Muscle layer of duodenum (tissue), 2 donors: ENCODE measurements around the gene BEND5.

Experiments
- H3K27ac ChIP-seq: one replicate; pipeline ENCODE4 v1.7.0; 2013; ENCODE audit warnings: mild to moderate bottlenecking, low read length
- H3K27me3 ChIP-seq: one replicate; pipeline ENCODE4 v1.7.0; 2013; ENCODE audit warnings: low read depth, mild to moderate bottlenecking, control low read depth, low read length
- H3K36me3 ChIP-seq, 2 donors: one replicate each; pipeline ENCODE4 v1.7.0; 2013; ENCODE audit warnings: low read length in 2 of 2, control low read depth in 1 of 2, mild to moderate bottlenecking in 1 of 2; ENCODE audit not compliant: insufficient read depth in 2 of 2, control insufficient read depth in 1 of 2
- H3K4me1 ChIP-seq, 2 donors: one replicate each; pipeline ENCODE4 v1.7.0; 2013; ENCODE audit warnings: low read length in 2 of 2, mild to moderate bottlenecking in 2 of 2, control low read depth in 1 of 2, moderate library complexity in 1 of 2; ENCODE audit not compliant: insufficient read depth in 2 of 2, control insufficient read depth in 1 of 2
- H3K4me3 ChIP-seq, 2 donors: one replicate each; pipeline ENCODE4 v1.7.0; 2013; ENCODE audit warnings: low read length in 2 of 2, low read depth in 1 of 2, mild to moderate bottlenecking in 1 of 2
- H3K9me3 ChIP-seq, 2 donors: one replicate each; pipeline ENCODE4 v1.7.0; 2013; ENCODE audit warnings: low read length in 2 of 2, control low read depth in 1 of 2, mild to moderate bottlenecking in 1 of 2; ENCODE audit not compliant: control insufficient read depth in 1 of 2
- donor health status: healthy.

The BEND5 gene

DNA sequence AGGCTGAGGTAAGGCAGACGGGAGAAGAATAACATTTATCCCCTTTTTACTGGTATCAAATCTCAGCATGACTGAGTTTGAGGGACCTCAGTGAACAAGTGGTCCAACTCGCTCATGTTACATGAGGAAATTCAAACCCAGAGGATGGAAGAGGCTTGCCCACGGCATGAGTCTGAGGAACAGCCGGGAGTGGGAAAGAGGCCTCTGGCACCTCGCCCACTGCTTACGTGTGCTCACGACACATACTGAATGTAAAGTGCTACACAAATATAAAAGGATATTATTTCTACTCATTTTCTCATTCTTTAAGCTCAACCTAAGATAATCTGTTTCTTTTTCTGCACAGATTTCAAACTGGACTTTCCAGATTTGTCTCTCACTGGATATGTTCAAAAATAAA lies 14.7 kb downstream of the BEND5 start:
- Histone ChIP-seq H3K9me3 (no peaks in the 10 kb centered on the region), H3K27me3 (no peaks in the 10 kb centered on the region), H3K27ac (no peak overlapping the region), H3K4me1 (peaks cover 0 to 3% of the 10 kb centered on the region in 2 donors), H3K36me3 (peaks cover 8 to 19% of the 10 kb centered on the region in 2 donors), H3K4me3 (no peak overlapping the region)

DNA sequence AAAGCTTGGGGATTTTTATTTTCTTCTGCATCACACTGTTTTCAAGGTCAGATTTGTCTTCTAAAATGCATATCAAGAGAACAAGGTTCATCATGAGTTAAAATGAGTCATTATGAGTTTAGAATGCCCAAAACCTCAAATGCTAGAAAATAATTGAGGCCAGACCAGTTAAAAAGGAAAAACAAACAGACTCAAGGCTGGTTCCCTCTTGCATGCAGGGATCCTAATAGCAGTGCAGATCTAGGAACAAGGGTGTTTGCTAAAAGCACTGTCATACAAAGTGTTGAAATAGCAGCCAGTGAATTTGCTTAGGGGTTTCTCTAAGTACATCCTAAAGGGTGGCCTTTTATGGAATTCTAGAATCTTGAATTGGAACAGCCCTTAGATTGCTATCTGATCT lies 15.3 kb downstream of the BEND5 start:
- no peaks in the 10 kb centered on the region for H3K27me3 ChIP-seq
- H3K27ac ChIP-seq = no peak overlapping the region
- no peaks in the 10 kb centered on the region for H3K9me3 ChIP-seq
- no peak overlapping the region for H3K4me3 ChIP-seq
- H3K36me3 ChIP-seq = peaks cover 8 to 19% of the 10 kb centered on the region in 2 donors
- H3K4me1 ChIP-seq = peaks cover 0 to 3% of the 10 kb centered on the region in 2 donors

DNA sequence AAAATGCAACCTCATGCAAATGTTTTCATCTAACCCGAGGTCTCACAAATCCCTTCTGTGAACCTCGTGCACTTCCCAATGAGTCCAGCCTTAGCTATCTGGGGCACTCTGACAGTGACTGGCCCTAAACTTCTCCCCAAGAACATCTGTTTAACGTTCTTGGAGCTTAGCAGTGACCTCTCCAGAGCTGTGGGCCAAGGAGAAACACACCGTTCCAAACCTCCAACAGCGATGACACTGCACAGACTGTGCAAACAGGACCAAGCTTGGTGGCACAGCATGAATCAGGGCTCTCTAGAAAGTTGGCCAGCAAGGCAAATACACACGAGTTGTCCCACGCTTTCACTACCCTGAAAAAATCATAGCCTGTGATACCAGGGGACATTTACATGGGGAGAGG lies 15.8 kb downstream of the BEND5 start:
- Histone ChIP-seq H3K27ac (no peak overlapping the region), H3K9me3 (no peaks in the 10 kb centered on the region), H3K4me1 (peaks cover 0 to 3% of the 10 kb centered on the region in 2 donors), H3K36me3 (peaks cover 8 to 19% of the 10 kb centered on the region in 2 donors), H3K4me3 (no peak overlapping the region), H3K27me3 (no peaks in the 10 kb centered on the region)

DNA sequence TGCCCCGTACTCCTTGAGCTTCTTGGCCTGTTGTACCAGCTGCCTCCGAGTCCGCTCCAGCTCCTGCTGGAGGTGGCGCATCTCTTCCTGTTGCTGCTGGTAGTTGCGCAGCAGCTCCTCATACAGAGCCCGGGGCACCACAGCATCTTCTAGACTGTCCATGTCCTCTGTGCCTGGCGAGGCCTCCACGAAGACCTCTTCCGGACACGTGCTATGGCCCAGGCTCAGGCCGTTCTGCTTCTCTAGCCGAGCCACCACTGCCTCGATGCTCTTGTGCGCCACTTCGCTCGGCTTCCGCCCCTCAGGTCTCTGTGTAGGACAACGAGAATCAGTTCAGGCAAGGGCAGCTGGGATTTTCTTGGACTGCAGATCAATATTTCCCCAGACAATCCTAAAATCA lies 17.7 kb downstream of the BEND5 start:
- Histone ChIP-seq H3K36me3 (peaks cover 8 to 30% of the 10 kb centered on the region in 2 donors), H3K27me3 (no peaks in the 10 kb centered on the region), H3K4me3 (no peak overlapping the region), H3K9me3 (no peaks in the 10 kb centered on the region), H3K4me1 (peaks cover 3 to 4% of the 10 kb centered on the region in 2 donors), H3K27ac (no peak overlapping the region)

DNA sequence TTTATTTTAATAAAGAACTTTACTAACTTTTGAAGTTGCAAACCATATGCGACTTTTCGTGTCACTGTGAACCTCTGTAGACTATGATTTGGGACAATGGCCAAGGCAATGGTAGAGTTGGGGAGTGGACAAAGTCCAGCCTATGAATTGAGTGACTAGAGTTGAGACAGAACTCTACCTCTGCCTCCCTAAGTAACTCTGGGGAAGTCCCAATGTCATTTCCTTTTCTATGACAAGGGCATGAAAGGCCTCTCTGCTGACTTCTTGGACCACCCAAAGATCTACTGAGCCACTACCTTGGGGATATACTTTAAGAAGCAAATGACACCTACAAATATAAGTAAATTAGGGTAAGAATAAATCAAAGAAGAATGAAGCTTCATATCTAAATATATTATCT lies 19.3 kb downstream of the BEND5 start:
- Histone ChIP-seq H3K27me3 (no peaks in the 10 kb centered on the region), H3K4me3 (no peak overlapping the region), H3K27ac (no peak overlapping the region), H3K4me1 (peaks cover 3 to 4% of the 10 kb centered on the region in 2 donors), H3K9me3 (no peaks in the 10 kb centered on the region), H3K36me3 (peaks cover 8 to 33% of the 10 kb centered on the region in 2 donors)

DNA sequence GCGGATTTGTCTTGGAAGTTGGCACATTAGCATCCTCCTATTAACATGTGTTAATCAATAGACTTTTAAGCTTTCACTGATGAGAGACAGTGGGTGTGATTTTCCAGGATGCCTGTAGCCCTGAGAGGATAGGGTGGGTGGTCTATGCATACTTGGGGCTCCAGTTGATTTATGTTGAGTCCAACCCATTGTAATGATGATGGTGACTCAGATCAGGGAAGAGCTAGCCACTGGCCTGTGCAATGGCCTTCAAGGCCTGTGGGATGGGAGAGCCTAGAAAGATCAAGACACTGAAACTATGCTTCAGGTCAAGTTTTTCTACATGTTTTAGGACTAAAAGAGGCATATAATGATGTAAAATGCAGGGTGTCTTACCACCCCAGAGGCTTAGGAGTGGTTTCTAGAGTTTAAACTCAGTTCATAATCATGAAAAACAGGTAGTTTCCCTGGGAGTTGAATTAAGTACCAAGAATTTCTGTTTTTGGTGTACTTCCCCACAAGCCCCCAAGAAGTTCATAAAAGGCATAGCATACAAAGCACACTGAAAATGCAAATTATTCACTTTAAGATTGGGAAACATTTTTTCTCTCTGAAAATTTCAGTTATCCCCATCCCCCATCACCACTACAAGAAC lies 19.9 kb downstream of the BEND5 start:
- Histone ChIP-seq H3K9me3 (no peaks in the 10 kb centered on the region), H3K4me1 (peaks cover 3 to 4% of the 10 kb centered on the region in 2 donors), H3K27ac (no peak overlapping the region), H3K36me3 (peaks cover 8 to 33% of the 10 kb centered on the region in 2 donors), H3K4me3 (no peak overlapping the region), H3K27me3 (no peaks in the 10 kb centered on the region)

DNA sequence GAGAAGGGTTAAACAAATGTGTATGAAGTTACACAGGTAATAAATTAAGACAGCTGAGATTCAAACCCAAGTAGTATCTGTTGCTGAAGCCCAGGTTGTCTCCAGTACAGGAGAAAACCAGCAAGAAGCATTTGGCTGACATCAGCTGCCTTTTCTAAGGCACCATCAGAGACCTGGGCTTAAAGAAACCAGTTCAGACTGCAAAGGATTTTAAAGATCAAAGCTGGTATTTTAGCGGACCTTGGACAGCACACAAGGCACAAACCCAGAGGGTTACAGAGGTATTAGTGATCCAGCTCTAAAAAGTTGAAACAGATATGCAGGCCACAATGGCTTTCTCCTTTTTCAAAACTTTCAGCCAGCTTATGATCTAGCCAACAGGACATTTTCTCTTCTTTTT lies 23.4 kb downstream of the BEND5 start:
- no peak overlapping the region for H3K4me3 ChIP-seq
- H3K4me1 ChIP-seq = peaks cover 0 to 4% of the 10 kb centered on the region in 2 donors
- no peaks in the 10 kb centered on the region for H3K9me3 ChIP-seq
- H3K27me3 ChIP-seq = no peaks in the 10 kb centered on the region
- H3K36me3 ChIP-seq = peaks cover 4 to 36% of the 10 kb centered on the region in 2 donors
- no peak overlapping the region for H3K27ac ChIP-seq

DNA sequence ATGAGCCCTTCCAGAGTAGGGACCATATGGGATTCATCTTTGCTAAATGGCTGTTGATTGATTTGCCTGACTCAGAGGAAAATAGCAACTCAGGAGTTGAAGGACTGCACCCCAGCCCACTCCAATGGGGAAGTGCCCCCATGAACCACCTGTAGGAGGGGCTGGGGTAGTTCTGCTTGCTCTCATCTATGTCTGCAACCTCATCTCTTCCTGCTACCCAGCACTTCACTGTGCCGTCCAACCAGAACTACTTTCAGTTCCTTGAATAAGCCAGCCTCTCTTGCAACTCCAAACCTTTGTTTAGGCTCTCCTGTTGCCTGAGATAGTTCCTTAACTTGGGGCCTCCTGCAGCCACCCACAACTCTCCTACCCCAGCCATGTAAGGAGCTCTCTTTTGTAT lies 26.6 kb downstream of the BEND5 start:
- Histone ChIP-seq H3K27ac (no peak overlapping the region), H3K9me3 (no peaks in the 10 kb centered on the region), H3K27me3 (no peaks in the 10 kb centered on the region), H3K4me3 (no peak overlapping the region), H3K36me3 (peaks cover 5 to 37% of the 10 kb centered on the region in 2 donors), H3K4me1 (peaks cover 0 to 4% of the 10 kb centered on the region in 2 donors)

DNA sequence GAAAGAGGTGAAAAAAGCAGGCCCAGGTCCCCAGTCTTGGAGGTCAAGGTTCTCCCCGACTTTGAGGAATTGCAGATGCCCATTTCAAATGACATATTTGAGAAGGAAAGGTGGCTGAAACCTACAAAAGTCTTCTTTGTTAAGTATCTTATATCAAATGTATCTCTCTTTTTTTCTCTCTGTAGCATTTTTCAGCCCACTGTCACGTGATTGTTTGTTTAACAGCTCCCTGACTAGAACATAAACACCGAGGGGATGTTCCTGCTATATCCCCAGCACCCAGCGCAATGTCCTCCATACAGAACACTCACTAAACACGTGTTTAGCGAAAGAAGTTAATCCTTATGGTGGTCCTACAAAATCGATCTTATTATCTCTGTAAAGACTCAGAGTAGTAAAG lies 27.6 kb downstream of the BEND5 start:
- H3K27me3 ChIP-seq = no peaks in the 10 kb centered on the region
- H3K27ac ChIP-seq = no peak overlapping the region
- peaks cover 5 to 33% of the 10 kb centered on the region in 2 donors for H3K36me3 ChIP-seq
- no peaks in the 10 kb centered on the region for H3K9me3 ChIP-seq
- H3K4me3 ChIP-seq = no peak overlapping the region
- H3K4me1 ChIP-seq = peaks cover 0 to under 1% of the 10 kb centered on the region in 2 donors

DNA sequence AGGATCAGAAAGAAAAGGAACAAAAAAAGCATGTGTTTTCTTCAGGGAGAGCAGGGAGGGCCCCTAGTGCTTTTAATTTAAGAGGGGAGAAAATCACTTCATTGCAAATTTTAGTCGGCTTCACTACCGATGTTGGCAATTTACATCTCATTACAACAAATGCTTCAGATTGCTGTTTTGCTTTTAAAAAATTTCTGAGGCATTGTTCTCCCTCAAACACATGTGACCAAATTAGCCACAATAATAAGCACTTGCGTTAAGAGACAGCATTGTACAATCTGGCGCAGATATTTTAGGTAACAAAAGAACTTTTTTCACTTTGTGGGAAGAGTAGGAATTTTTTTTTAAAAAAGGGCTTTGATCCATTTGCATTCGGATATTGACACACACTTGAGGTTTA lies 29.8 kb downstream of the BEND5 start:
- peaks cover 6 to 30% of the 10 kb centered on the region in 2 donors for H3K36me3 ChIP-seq

DNA sequence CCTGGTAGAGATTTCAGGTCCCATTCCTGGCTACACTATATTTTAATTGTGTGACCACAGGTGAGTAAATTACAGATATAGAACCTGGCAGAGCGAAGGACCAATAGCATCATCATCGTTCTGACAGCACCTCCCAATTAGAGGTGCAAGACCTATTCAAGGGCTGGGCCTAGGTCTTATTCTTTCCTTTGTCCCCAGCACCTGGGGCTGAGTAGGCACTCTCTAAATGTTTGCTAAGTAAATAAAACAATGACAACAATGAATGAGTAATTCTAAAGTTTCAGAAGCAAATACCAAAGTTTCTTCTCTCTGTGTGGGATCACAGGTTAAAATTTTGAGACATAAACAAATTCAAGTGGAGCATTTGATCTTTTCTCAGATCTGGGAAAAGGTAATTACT lies 32.7 kb downstream of the BEND5 start:
- Histone ChIP-seq H3K36me3 (peaks cover 8 to 28% of the 10 kb centered on the region in 2 donors), H3K4me3 (no peak overlapping the region), H3K27ac (no peak overlapping the region), H3K27me3 (no peaks in the 10 kb centered on the region), H3K4me1 (no peaks in the 10 kb centered on the region), H3K9me3 (no peaks in the 10 kb centered on the region)

More for the DNA sequence above, 29.8 kb downstream of the BEND5 start:
- H3K4me3 ChIP-seq = no peak overlapping the region
- no peaks in the 10 kb centered on the region for H3K9me3 ChIP-seq
- no peaks in the 10 kb centered on the region for H3K4me1 ChIP-seq
- no peaks in the 10 kb centered on the region for H3K27me3 ChIP-seq
- H3K27ac ChIP-seq = no peak overlapping the region

DNA sequence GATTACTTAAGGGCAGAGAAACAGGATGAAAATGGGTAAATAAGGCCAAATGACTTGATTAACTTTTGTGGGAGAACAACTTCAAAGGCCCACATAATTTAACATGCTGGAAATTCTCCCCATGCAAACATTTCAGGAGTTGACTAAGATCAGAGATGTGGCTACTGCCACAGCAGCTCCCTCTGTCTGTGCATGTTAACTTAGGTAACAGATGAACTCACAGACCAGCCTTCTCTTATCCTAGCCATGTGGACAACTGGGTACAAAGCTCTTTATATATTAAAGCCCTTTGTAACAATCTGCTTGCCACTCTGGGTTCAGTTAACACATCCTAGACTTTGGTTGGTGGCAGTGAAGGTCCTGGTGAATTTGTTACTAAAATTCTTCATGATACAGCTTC lies 33.2 kb downstream of the BEND5 start:
- Histone ChIP-seq H3K27me3 (no peaks in the 10 kb centered on the region), H3K36me3 (peaks cover 8 to 27% of the 10 kb centered on the region in 2 donors), H3K4me1 (no peaks in the 10 kb centered on the region), H3K4me3 (no peak overlapping the region), H3K27ac (no peak overlapping the region), H3K9me3 (no peaks in the 10 kb centered on the region)
